Measurements from ENCODE around the gene B3GNT5. TPM values are rescaled to one million over a fixed set of nuclear protein-coding genes. Genes with fewer than 3 reads are reported as not detected.
"Not testable (repeated sequence)": the region's sequence is repeated elsewhere in the genome, so short reads cannot be mapped to it uniquely, and the experiment has no call there.

Gene B3GNT5
- total RNA-seq, 1 experiment from 2014 or later: 2.2 TPM

GRCh38 chr3:183218826-183219225 is 34.2 kb upstream of the B3GNT5 start:
- Histone ChIP-seq H3K27ac (no peak overlapping the region), H3K27me3 (replicated peaks) (peaks cover 4% of the 10 kb centered on the region; the same call in 1 of the 2 replicates), H3K9me3 (replicated peaks) (no peaks in the 10 kb centered on the region), H3K4me1 (replicated peaks) (no peaks in the 10 kb centered on the region), H3K36me3 (no peaks in the 10 kb centered on the region), H3K4me3 (no peak overlapping the region)
- no peak for DNase-seq (ENCODE audit: low read depth in 1 of 2, low spot score in 2 of 2)

- Histone ChIP-seq H3K9me3 (replicated peaks) (no peaks in the 10 kb centered on the region), H3K36me3 (no peaks in the 10 kb centered on the region)
- DNase-seq (ENCODE audit: low read depth in 1 of 2, low spot score in 2 of 2): no peak
Observed at GRCh38 chr3:183220828-183221227, 32.2 kb upstream of the B3GNT5 start.

GRCh38 chr3:183222631-183223235 is 30.3 kb upstream of the B3GNT5 start:
- Histone ChIP-seq H3K9me3 (replicated peaks) (no peaks in the 10 kb centered on the region), H3K4me3 (no peak overlapping the region), H3K27me3 (replicated peaks) (peaks cover 4% of the 10 kb centered on the region; the same call in 1 of the 2 replicates), H3K36me3 (no peaks in the 10 kb centered on the region), H3K27ac (no peak overlapping the region), H3K4me1 (replicated peaks) (no peaks in the 10 kb centered on the region)
- DNase-seq (ENCODE audit: low read depth in 1 of 2, low spot score in 2 of 2): no peak

More at GRCh38 chr3:183220828-183221227, 32.2 kb upstream of the B3GNT5 start:
- Histone ChIP-seq H3K4me3 (no peak overlapping the region), H3K27me3 (replicated peaks) (peaks cover 4% of the 10 kb centered on the region; the same call in 1 of the 2 replicates), H3K27ac (no peak overlapping the region), H3K4me1 (replicated peaks) (no peaks in the 10 kb centered on the region)

GRCh38 chr3:183224180-183224970 is 28.7 kb upstream of the B3GNT5 start:
- Histone ChIP-seq H3K4me1 (replicated peaks) (no peaks in the 10 kb centered on the region), H3K4me3 (no peak overlapping the region)

GRCh38 chr3:183226333-183226890 is 26.6 kb upstream of the B3GNT5 start:
- Histone ChIP-seq H3K36me3 (no peaks in the 10 kb centered on the region), H3K9me3 (replicated peaks) (no peaks in the 10 kb centered on the region), H3K27ac (no peak overlapping the region), H3K4me3 (no peak overlapping the region), H3K27me3 (replicated peaks) (0 out of 2 replicates have a peak, but pooled peaks cover 3% of the 10 kb centered on the region), H3K4me1 (replicated peaks) (no peaks in the 10 kb centered on the region)
- DNase-seq (ENCODE audit: low read depth in 1 of 2, low spot score in 2 of 2): no peak

More at GRCh38 chr3:183224180-183224970, 28.7 kb upstream of the B3GNT5 start:
- no peak overlapping the region for H3K27ac ChIP-seq
- H3K9me3 ChIP-seq (replicated peaks): no peaks in the 10 kb centered on the region
- no peak for DNase-seq (ENCODE audit: low read depth in 1 of 2, low spot score in 2 of 2)
- H3K36me3 ChIP-seq: no peaks in the 10 kb centered on the region
- no peaks in the 10 kb centered on the region; the same call in 1 of the 2 replicates for H3K27me3 ChIP-seq (replicated peaks)

GRCh38 chr3:183227586-183227985 is 25.5 kb upstream of the B3GNT5 start:
- no peaks in the 10 kb centered on the region; the same call in 1 of the 2 replicates for H3K9me3 ChIP-seq (replicated peaks)
- DNase-seq (ENCODE audit: low read depth in 1 of 2, low spot score in 2 of 2): no peak
- no peak overlapping the region for H3K4me3 ChIP-seq

GRCh38 chr3:183229178-183229577 is 23.9 kb upstream of the B3GNT5 start:
- no peaks in the 10 kb centered on the region for H3K4me1 ChIP-seq (replicated peaks)
- no peaks in the 10 kb centered on the region; the same call in 1 of the 2 replicates for H3K9me3 ChIP-seq (replicated peaks)
- H3K4me3 ChIP-seq: no peak overlapping the region
- no peak for DNase-seq (ENCODE audit: low read depth in 1 of 2, low spot score in 2 of 2)
- H3K27me3 ChIP-seq (replicated peaks): 0 out of 2 replicates have a peak, but pooled peaks cover 3% of the 10 kb centered on the region
- H3K36me3 ChIP-seq: no peaks in the 10 kb centered on the region
- no peak overlapping the region for H3K27ac ChIP-seq

More at GRCh38 chr3:183227586-183227985, 25.5 kb upstream of the B3GNT5 start:
- no peaks in the 10 kb centered on the region for H3K4me1 ChIP-seq (replicated peaks)
- 0 out of 2 replicates have a peak, but pooled peaks cover 3% of the 10 kb centered on the region for H3K27me3 ChIP-seq (replicated peaks)
- H3K27ac ChIP-seq: no peak overlapping the region
- no peaks in the 10 kb centered on the region for H3K36me3 ChIP-seq

- H3K36me3 ChIP-seq; H3K27me3 ChIP-seq (replicated peaks); H3K9me3 ChIP-seq (replicated peaks): not testable (repeated sequence)
Observed at GRCh38 chr3:183230251-183230650, 22.8 kb upstream of the B3GNT5 start.

GRCh38 chr3:183230826-183231225 is 22.2 kb upstream of the B3GNT5 start:
- Histone ChIP-seq H3K27ac (no peak overlapping the region), H3K36me3 (no peaks in the 10 kb centered on the region), H3K27me3 (replicated peaks) (0 out of 2 replicates have a peak, but pooled peaks cover 3% of the 10 kb centered on the region), H3K4me3 (no peak overlapping the region), H3K4me1 (replicated peaks) (no peaks in the 10 kb centered on the region), H3K9me3 (replicated peaks) (no peaks in the 10 kb centered on the region; the same call in 1 of the 2 replicates)
- DNase-seq (ENCODE audit: low read depth in 1 of 2, low spot score in 2 of 2): no peak

More at GRCh38 chr3:183230251-183230650, 22.8 kb upstream of the B3GNT5 start:
- H3K27ac ChIP-seq; H3K4me3 ChIP-seq; H3K4me1 ChIP-seq (replicated peaks); DNase-seq (ENCODE audit: low read depth in 1 of 2, low spot score in 2 of 2): not testable (repeated sequence)

- Histone ChIP-seq H3K4me1 (replicated peaks) (no peaks in the 10 kb centered on the region), H3K4me3 (no peak overlapping the region), H3K27me3 (replicated peaks) (0 out of 2 replicates have a peak, but pooled peaks cover 3% of the 10 kb centered on the region), H3K36me3 (no peaks in the 10 kb centered on the region), H3K27ac (no peak overlapping the region), H3K9me3 (replicated peaks) (no peaks in the 10 kb centered on the region; the same call in 1 of the 2 replicates)
- DNase-seq (ENCODE audit: low read depth in 1 of 2, low spot score in 2 of 2): no peak
Observed at GRCh38 chr3:183233966-183234365, 19.1 kb upstream of the B3GNT5 start.

- Histone ChIP-seq H3K27ac (no peak overlapping the region), H3K27me3 (replicated peaks) (no peaks in the 10 kb centered on the region), H3K9me3 (replicated peaks) (no peaks in the 10 kb centered on the region), H3K4me1 (replicated peaks) (no peaks in the 10 kb centered on the region), H3K36me3 (no peaks in the 10 kb centered on the region), H3K4me3 (no peak overlapping the region)
- DNase-seq (ENCODE audit: low read depth in 1 of 2, low spot score in 2 of 2): no peak
Observed at GRCh38 chr3:183239046-183239445, 14.0 kb upstream of the B3GNT5 start.

- Histone ChIP-seq H3K9me3 (replicated peaks) (no peaks in the 10 kb centered on the region), H3K36me3 (no peaks in the 10 kb centered on the region), H3K27ac (no peak overlapping the region), H3K4me1 (replicated peaks) (peaks cover 5% of the 10 kb centered on the region; the same call in 1 of the 2 replicates), H3K27me3 (replicated peaks) (no peaks in the 10 kb centered on the region), H3K4me3 (no peak overlapping the region)
- no peak for DNase-seq (ENCODE audit: low read depth in 1 of 2, low spot score in 2 of 2)
Observed at GRCh38 chr3:183242431-183242830, 10.6 kb upstream of the B3GNT5 start.

GRCh38 chr3:183244219-183244618 is 8.8 kb upstream of the B3GNT5 start:
- Histone ChIP-seq H3K36me3 (no peaks in the 10 kb centered on the region), H3K4me1 (replicated peaks) (peaks cover 5% of the 10 kb centered on the region; the same call in 1 of the 2 replicates), H3K4me3 (no peak overlapping the region), H3K27ac (no peak overlapping the region), H3K27me3 (replicated peaks) (no peaks in the 10 kb centered on the region), H3K9me3 (replicated peaks) (no peaks in the 10 kb centered on the region)
- no peak for DNase-seq (ENCODE audit: low read depth in 1 of 2, low spot score in 2 of 2)
